NCI-H128 (cell line): ENCODE data around the gene SECISBP2.
"Not testable (repeated sequence)": the region's sequence is repeated elsewhere in the genome, so short reads cannot be mapped to it uniquely, and the experiment has no call there.

Source experiments
- DNase-seq: peaks from one replicate; lab custom pipeline; 2025; ENCODE audit not compliant: unreplicated experiment; lab: John Stamatoyannopoulos, UW

Gene SECISBP2

DNA sequence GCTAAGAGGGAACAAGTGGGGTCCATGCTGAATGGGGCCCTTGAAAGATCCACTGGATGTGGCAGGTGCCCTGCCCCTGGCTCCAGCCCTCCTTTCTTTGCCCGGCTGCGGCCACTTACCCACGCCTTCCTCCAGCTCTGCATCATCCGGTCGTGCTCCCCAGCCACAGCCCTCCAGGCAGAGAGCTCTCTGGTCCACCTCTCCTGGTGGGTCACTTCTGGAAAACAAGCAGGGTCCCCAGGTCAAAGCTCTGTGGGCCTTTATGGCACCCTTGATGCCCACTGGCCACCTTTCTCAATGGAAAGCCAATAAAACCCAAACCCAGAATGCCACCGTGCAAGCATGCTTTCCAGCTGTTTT is 45.0 kb downstream of the SECISBP2 start:
- no peak for DNase-seq

DNA sequence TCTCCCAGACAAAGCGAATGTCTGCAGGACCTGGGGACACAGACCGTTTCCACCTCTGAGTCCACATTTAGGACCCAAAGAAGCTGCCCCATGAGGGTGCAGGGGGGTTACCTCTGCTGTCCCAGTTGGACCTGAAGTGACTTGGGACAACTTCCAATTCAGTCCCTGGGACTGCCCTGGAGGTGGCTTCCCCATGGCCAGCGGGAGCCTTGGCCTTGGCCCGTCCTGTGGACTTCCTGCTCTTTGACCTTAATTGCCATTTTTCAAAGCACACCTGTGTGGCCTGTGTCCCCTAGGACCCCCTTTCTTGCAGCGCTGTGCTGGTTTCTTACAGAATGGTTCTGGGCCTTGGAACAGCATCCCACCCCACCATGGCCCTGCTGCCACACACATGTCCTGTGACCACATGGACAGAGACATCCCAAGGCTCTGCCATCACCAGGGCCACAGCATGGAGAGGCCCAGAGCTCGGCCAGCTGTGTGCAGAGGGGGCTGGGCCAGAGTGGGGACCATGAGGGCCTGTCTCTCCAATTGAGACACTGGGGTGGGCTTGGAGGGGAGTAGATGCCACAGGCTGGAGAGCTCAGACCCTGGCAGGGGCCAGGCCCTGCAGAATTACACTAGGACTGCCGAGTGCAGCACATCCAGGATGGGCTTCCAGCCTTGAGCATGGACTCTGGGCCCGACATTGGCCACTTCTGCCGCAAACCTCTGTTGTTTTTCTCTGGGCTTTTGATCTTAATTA is 45.8 kb downstream of the SECISBP2 start:
- no peak for DNase-seq

DNA sequence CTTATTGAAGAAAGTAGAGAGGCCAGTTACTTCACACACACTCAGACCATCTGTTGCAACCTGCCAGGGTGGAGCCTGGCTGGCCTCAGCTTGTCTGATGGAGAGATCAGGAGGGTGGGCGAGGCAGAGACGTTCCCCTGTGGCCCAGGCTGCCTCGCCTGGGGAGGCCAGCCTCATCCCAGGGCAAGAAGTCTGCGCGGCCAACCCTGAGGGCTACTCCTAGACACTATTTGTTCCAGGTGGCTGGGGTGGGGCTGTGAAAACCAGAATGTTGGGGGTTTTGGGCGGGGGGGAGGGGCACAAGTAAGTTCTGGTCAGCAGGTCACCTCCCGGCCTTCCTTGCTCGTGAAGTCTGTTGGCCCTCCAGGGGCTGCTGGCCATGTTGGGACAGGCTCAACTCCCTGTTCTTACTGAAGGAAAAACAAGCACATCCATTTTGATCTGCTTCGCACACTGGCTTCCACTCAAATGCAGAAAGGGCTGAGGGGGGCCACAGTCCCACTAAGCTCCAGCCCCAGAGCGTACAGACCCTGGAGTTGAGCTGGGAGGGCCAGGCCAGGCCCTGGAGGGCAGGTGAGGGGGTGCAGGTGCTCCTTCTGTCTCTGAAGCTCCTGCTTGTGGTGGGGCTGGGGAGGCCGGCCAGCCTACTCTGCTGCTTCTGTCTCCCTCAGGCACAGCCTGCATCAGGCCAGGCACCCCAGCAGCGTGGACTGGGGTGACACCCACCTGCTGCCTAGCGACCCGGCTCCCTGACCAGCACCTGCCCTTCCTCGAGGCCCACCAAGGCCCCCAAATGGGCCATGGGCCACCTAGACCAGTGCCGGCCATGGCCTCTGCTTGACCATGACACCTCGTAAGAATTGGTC is 46.6 kb downstream of the SECISBP2 start:
- DNase-seq = no peak

DNA sequence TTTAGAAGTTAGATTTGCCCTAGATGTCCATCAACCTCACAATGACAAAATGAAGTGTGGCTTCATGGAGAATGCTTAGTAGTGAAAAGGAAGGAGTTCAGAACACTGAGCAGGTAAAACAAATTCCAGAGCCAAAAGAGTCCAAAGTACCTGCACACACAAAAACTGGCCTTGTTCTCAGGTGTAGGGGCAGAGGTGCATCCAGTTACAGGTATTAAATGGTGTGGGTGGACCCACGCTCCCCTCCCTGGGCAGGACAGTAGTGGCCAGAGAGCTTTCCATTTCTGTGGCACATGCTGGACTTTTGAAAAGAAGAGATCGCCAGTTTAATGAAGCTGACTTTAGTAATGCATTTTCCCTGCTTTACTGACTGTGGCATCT is 47.2 kb downstream of the SECISBP2 start:
- no peak for DNase-seq

- no peak for DNase-seq
These were observed 48.4 kb downstream of the SECISBP2 start for GRCh38 chr9:89366711-89367110.

DNA sequence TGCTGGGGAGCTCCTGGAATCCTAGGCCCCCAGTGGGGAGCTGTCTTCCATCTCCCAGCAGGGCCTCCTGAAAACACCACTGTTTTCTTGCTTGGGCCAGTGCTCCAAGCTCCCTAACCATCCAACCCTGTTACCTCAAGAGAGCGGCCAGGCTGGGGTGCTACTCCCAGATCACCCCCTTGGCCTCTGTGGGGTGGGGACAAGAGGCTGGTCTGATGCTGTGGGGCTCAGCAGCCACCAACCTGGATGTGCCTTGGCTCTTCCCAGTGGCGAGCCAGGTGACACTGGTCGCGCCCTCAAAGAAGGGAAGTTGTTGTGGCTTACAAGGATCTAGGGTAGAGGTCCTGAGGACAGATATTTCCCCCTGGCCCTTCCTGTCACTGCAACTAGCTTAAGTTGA is 49.0 kb downstream of the SECISBP2 start:
- no peak for DNase-seq

GRCh38 chr9:89367726-89368437 is 49.6 kb downstream of the SECISBP2 start:
- DNase-seq = no peak

GRCh38 chr9:89368550-89368949 is 50.2 kb downstream of the SECISBP2 start:
- DNase-seq = no peak

DNA sequence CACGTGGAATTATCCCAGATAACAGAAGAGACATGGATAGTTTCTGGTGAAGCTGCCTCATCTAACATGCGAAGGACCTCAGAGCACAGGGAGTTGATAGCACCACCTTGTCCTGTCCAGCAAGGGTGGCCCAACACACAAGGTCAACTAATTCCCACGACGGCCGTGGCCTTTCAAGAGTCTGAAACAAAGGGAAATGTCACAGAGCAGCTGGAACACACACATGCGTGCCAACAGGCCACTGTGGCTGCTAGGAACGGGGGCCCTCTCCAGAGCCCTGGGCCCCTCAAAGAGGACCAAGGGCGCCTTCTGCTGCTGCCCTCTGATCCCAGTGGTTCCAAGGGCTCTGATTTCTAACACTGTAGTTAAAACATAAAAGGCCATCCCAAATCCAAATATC is 50.7 kb downstream of the SECISBP2 start:
- no peak for DNase-seq

GRCh38 chr9:89370593-89370992 is 52.3 kb downstream of the SECISBP2 start:
- no peak for DNase-seq

DNA sequence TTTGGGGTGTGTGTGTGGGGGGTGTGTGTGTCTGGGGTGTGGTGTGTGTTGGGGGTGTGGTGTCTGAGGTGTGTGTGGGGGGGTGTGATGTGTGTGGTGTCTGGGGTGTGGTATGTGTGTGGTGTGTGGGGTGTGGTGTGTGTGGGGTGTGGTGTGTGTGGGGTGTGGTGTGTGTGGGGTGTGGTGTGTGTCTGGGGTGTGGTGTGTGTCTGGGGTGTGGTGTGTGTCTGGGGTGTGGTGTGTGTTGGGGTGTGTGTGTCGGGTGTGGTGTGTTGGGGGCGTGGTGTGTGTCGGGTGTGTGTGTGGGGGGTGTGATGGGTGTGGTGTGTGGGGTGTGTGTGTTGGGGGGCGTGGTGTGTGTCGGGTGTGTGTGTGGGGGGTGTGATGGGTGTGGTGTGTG is 53.5 kb downstream of the SECISBP2 start:
- DNase-seq = not testable (repeated sequence)

- no peak for DNase-seq
These were observed 54.0 kb downstream of the SECISBP2 start for GRCh38 chr9:89372230-89372816.

DNA sequence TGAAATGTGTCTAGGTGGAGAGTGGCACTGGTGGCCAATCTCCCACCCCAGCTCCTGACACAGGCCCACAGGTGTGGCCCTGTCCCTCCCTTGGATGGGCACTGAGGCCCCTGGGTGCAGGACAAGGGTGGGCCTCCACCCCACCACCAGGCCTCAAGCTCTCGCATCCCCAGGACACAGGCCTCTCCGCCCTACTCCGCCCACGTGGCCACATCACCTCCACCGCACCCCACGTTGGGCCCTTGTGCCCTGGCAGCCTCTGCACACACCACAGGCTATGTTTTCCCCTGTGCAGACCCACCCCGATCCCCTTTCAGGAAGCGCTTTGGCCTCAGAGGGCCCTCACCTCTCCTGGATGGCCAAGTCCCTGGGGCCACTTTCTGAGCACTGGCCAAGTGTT is 54.7 kb downstream of the SECISBP2 start:
- no peak for DNase-seq

DNA sequence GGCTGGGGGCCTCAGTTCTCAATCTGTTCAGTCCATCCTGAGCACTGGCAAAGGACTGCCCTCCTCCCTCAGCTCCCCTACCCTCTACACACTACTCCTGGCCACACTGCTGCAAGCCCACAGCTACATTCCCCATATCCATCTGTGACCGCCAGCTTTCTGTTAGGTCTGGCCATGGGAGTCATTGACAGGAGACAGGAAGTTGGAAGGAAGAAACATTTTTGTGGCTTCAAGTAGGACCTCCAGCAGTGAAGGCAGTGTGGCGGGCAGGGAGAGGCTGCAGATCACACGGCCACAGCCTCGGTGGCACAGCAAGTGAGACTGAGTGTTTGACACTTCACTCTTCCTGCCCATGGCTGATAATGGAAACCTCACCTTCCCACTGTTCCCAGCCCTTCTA is 55.9 kb downstream of the SECISBP2 start:
- no peak for DNase-seq

DNA sequence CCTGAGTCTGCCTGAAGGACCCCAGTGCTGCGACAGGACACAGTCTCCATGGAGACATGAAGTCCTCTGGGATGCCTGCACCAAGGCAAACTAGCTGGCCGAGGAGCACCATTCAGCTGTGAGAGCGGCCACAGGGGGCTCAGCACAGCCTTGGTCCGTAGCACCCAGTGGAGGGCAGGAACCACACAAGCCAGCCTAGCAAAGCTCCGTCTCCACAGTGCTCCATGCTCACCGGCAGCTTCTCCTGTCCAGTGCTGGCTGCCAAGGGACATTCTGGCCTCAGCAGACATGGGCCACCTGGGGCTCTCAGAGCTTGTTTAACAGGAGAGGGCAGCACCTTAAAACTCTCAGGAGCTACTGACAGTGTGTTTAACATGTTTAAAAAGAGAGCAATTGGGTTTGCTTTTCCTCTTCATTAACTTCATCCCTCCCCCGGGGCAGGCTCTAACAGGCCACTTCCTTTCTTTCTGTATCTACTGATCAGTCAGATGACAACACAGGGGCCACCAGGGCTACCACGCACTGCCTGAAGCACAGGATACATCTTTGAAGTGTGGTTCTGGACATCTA is 57.0 kb downstream of the SECISBP2 start:
- DNase-seq = no peak

DNA sequence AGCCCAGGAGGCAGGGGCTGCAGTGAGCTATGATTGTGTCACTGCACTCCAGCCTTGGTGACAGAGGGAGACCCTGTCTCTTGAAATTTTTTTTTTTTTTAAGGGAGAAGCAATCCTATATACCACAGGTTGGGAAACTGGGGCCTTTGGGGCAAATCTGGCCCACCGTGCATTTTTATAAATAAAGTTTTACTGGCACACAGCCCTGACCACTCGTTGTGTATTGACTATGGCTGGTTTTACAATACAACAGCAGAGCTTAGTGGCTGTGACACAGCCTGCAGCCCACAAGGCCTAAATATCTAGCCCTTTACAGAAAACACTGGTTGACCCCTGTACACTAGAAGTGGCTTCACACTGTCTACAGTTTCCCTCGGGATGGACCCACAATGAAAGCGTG is 58.0 kb downstream of the SECISBP2 start:
- DNase-seq = no peak

- DNase-seq = no peak
These were observed 58.5 kb downstream of the SECISBP2 start for GRCh38 chr9:89376741-89377351.

- no peak for DNase-seq
These were observed 59.1 kb downstream of the SECISBP2 start for GRCh38 chr9:89377411-89377810.

DNA sequence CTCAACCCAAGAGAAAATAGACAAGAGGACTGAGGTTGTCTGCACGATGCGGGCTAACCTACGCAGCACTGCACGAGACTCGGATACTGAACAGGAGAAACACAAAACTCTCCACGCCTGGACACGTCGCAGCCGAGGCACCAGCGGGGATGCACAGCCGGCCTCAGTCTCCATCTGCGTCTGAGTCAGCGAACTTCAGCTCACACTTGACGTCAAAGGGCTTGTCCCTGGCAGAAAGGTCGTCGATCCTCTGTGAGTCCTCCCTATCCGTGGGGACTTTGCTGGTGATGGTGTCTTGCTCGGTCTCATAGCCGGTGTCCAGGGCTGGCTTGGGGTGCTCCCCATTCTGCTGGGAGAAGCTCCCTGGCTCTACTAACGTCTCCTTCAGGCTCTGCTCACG is 60.2 kb downstream of the SECISBP2 start:
- DNase-seq = no peak

DNA sequence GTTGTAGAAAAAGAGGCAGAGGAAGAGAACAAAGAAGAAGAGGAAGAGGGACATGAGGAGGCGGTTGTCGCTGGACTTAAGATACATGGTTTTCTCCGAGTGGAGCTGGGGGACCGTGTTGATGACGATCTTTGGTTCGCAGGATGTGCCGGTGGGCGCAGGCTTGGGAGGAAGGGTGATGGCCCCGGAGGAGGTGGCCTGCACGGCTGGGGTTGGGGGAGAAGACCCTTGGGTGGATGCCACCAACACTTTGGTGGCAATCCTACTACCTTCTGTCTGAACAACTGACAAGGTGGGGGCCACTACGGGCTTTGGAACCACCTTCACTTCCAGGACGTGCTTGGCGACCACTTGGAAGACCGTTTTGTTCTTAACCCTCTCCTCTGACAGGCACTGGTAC is 60.7 kb downstream of the SECISBP2 start:
- DNase-seq = no peak
